ENCODE measurements around the gene ZNF484. TPM values are rescaled to one million over a fixed set of nuclear protein-coding genes. Genes with fewer than 3 reads are reported as not detected.
"Not testable (repeated sequence)": the region's sequence is repeated elsewhere in the genome, so short reads cannot be mapped to it uniquely, and the experiment has no call there.

Gene ZNF484
- total and polyA plus RNA-seq, 2 experiments from 2014 or later = 3.1 to 6.9 TPM

DNA sequence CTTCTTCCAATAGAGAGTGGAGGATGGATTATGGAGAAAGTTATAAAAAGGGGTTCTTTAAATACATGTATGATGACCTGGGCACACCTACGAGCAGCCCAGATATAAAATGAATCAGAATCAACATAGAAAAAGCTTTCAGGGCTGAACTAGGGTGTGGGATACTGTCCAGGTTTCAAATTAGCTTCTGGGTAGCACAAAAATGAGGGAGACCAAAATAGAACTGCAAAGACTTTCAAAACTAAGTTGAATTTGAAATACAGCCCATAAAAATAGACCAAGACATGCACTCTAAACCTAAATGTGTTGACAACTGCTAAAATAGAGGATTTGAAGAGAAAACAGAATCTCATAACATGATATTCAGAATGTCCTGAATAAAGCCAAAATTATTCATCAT, 17.0 kb downstream of the ZNF484 start:
- no peaks in the 10 kb centered on the region for H4K20me1 ChIP-seq (ENCODE audit: insufficient read depth)
- no peak overlapping the region for H3K9ac ChIP-seq
- no peak overlapping the region for H3K27ac ChIP-seq
- TF ChIP-seq EZH2 (IDR thresholded peaks at IDR 0.05; ENCODE audit: insufficient read depth, poor library complexity, severe bottlenecking) (no peak), EZH2phosphoT487 (IDR thresholded peaks at IDR 0.05; ENCODE audit: insufficient read depth, low read depth) (no peak)
- in situ Hi-C loops (cut with MboI) = no loop called here
- peaks cover 28% of the 10 kb centered on the region for H3K36me3 ChIP-seq (ENCODE audit: low read depth)
- no peak overlapping the region for H3K4me3 ChIP-seq
- no peaks in the 10 kb centered on the region for H3K4me1 ChIP-seq (ENCODE audit: insufficient read depth)
- no peak for DNase-seq
- H3K9me3 ChIP-seq (ENCODE audit: low read depth) = no peaks in the 10 kb centered on the region
- H2AFZ ChIP-seq = no peak overlapping the region
- no peaks in the 10 kb centered on the region for H3F3A ChIP-seq (ENCODE audit: insufficient read depth)
- peaks cover 66% of the 10 kb centered on the region for H3K79me2 ChIP-seq (ENCODE audit: insufficient read depth)
- WGBS, 2 experiments (ENCODE audit: low coverage in 1 of 2, low lambda C conversion rate in 2 of 2, missing lambda C conversion rate in 2 of 2) = 83 to 91% methylated on average over 1 of the region's 1 CpG
- H3K27me3 ChIP-seq (replicated peaks; ENCODE audit: insufficient read depth) = no peaks in the 10 kb centered on the region
- no peaks in the 10 kb centered on the region for H3K9me2 ChIP-seq (ENCODE audit: insufficient read depth)
- no peak overlapping the region for H3K4me2 ChIP-seq (ENCODE audit: unreplicated experiment)

DNA sequence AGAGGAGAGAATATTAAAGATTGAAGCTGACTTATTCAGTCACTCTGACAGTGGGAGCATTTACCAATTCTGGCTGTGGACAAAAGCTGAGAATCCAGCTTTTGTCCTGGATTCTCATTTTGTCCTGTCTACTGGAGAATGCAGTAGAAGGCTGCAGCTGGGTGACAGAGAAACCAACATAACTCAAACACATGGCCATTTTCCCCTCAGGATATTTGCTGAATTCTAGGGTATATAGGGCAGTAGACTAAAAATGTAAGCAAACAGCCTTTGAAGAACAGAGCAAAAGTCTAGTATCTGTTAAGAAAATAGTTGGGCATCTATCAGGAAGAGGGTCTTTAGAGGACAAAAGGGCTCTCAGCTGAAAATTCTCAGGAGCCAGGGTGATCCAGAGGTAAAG, 20.6 kb downstream of the ZNF484 start:
- Histone ChIP-seq H3K27ac (no peak overlapping the region), H4K20me1 (ENCODE audit: insufficient read depth) (no peaks in the 10 kb centered on the region), H3K4me1 (ENCODE audit: insufficient read depth) (no peaks in the 10 kb centered on the region), H3K27me3 (replicated peaks; ENCODE audit: insufficient read depth) (no peaks in the 10 kb centered on the region), H3K36me3 (ENCODE audit: low read depth) (peaks cover 53% of the 10 kb centered on the region), H3K4me2 (ENCODE audit: unreplicated experiment) (no peak overlapping the region), H3K79me2 (ENCODE audit: insufficient read depth) (peaks cover 31% of the 10 kb centered on the region), H3F3A (ENCODE audit: insufficient read depth) (no peaks in the 10 kb centered on the region), H3K9me2 (ENCODE audit: insufficient read depth) (no peaks in the 10 kb centered on the region), H3K9ac (no peak overlapping the region), H2AFZ (no peak overlapping the region), H3K4me3 (no peak overlapping the region), H3K9me3 (ENCODE audit: low read depth) (no peaks in the 10 kb centered on the region)
- no peak for TF ChIP-seq EZH2 (IDR thresholded peaks at IDR 0.05; ENCODE audit: insufficient read depth, poor library complexity, severe bottlenecking)
- no peak for TF ChIP-seq EZH2phosphoT487 (IDR thresholded peaks at IDR 0.05; ENCODE audit: insufficient read depth, low read depth)
- no peak for DNase-seq
- in situ Hi-C loops (cut with MboI) = no loop called here

DNA sequence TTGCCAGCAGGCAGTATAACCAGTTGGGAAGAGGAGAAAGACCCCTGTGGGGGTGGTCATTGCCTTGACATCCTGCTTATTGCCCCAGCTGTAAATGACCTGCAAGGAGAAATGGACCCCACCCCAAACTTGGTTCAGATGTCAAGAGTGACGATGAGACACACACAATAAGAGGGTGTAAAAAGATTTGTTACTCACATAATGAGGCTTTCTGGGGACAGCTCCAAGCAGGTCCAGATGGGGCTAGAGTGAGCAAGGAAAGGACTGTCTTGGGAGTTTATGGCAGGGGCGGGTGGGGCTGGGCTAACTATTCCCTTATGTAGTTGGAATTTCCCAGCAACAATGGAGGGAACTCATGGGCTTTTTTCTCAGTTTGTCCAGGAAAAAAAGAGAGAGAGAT, 24.1 kb downstream of the ZNF484 start:
- peaks cover 15% of the 10 kb centered on the region; the same call in 1 of the 2 replicates for H3K79me2 ChIP-seq (ENCODE audit: insufficient read depth)

DNA sequence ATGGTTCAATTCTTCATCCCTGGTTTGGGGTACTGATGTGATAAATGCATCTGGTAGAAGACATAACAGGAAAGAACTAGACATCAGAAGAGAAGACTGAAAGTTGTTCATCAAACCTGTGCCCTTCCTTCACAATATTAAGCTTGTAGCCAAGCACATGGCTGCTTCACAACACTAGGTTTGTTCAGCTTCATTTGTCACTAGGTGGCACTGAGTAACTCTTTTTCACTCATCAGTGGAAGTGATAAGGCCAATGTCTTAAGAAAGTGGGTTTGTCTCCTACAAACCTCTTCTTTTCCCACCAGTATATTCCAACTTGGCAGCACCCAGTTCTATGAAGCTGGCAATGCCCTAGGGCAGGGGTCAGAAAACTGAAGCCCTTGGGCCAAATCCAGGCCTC, 26.9 kb downstream of the ZNF484 start:
- no peak for TF ChIP-seq EZH2phosphoT487 (IDR thresholded peaks at IDR 0.05; ENCODE audit: insufficient read depth, low read depth)
- TF ChIP-seq EZH2 (IDR thresholded peaks at IDR 0.05; ENCODE audit: insufficient read depth, poor library complexity, severe bottlenecking) = no peak
- H3K4me1 ChIP-seq (ENCODE audit: insufficient read depth) = no peaks in the 10 kb centered on the region
- no peaks in the 10 kb centered on the region for H3F3A ChIP-seq (ENCODE audit: insufficient read depth)
- H3K9me3 ChIP-seq (ENCODE audit: low read depth) = peaks cover 14% of the 10 kb centered on the region
- H3K4me3 ChIP-seq = no peak overlapping the region
- in situ Hi-C loops (cut with MboI) = no loop called here
- H2AFZ ChIP-seq = no peak overlapping the region
- H3K9ac ChIP-seq = no peak overlapping the region
- no peak overlapping the region for H3K4me2 ChIP-seq (ENCODE audit: unreplicated experiment)
- H3K36me3 ChIP-seq (ENCODE audit: low read depth) = peaks cover 84% of the 10 kb centered on the region
- no peak overlapping the region for H3K27ac ChIP-seq
- H3K27me3 ChIP-seq (replicated peaks; ENCODE audit: insufficient read depth) = no peaks in the 10 kb centered on the region
- no peaks in the 10 kb centered on the region for H3K9me2 ChIP-seq (ENCODE audit: insufficient read depth)
- H4K20me1 ChIP-seq (ENCODE audit: insufficient read depth) = no peaks in the 10 kb centered on the region
- no peaks in the 10 kb centered on the region for H3K79me2 ChIP-seq (ENCODE audit: insufficient read depth)
- DNase-seq = no peak

More for the DNA sequence above, 24.1 kb downstream of the ZNF484 start:
- no peaks in the 10 kb centered on the region for H3K4me1 ChIP-seq (ENCODE audit: insufficient read depth)
- no peaks in the 10 kb centered on the region for H3K9me2 ChIP-seq (ENCODE audit: insufficient read depth)
- in situ Hi-C loops (cut with MboI) = no loop called here
- H3K36me3 ChIP-seq (ENCODE audit: low read depth) = peaks cover 71% of the 10 kb centered on the region
- TF ChIP-seq EZH2phosphoT487 (IDR thresholded peaks at IDR 0.05; ENCODE audit: insufficient read depth, low read depth) (no peak), EZH2 (IDR thresholded peaks at IDR 0.05; ENCODE audit: insufficient read depth, poor library complexity, severe bottlenecking) (no peak)
- H3K4me2 ChIP-seq (ENCODE audit: unreplicated experiment) = no peak overlapping the region
- no peak for DNase-seq
- WGBS, 2 experiments (ENCODE audit: low coverage in 1 of 2, low lambda C conversion rate in 2 of 2, missing lambda C conversion rate in 2 of 2) = 39 to 44% methylated on average over 2 of the region's 2 CpGs
- H3K9ac ChIP-seq = no peak overlapping the region
- H2AFZ ChIP-seq = no peak overlapping the region
- H3K9me3 ChIP-seq (ENCODE audit: low read depth) = no peaks in the 10 kb centered on the region
- H3K27me3 ChIP-seq (replicated peaks; ENCODE audit: insufficient read depth) = no peaks in the 10 kb centered on the region
- no peak overlapping the region for H3K27ac ChIP-seq
- H3K4me3 ChIP-seq = no peak overlapping the region
- no peaks in the 10 kb centered on the region for H4K20me1 ChIP-seq (ENCODE audit: insufficient read depth)
- H3F3A ChIP-seq (ENCODE audit: insufficient read depth) = no peaks in the 10 kb centered on the region

- H3F3A ChIP-seq (ENCODE audit: insufficient read depth); H3K4me2 ChIP-seq (ENCODE audit: unreplicated experiment); H3K27me3 ChIP-seq (replicated peaks; ENCODE audit: insufficient read depth); H3K27ac ChIP-seq; H2AFZ ChIP-seq; in situ Hi-C loops (cut with MboI); H3K9me2 ChIP-seq (ENCODE audit: insufficient read depth); H3K9ac ChIP-seq; H3K4me3 ChIP-seq; H3K4me1 ChIP-seq (ENCODE audit: insufficient read depth); DNase-seq; H4K20me1 ChIP-seq (ENCODE audit: insufficient read depth); H3K79me2 ChIP-seq (ENCODE audit: insufficient read depth): not testable (repeated sequence)
- peaks cover 19% of the 10 kb centered on the region for H3K9me3 ChIP-seq (ENCODE audit: low read depth)
- WGBS, 2 experiments (ENCODE audit: low coverage in 1 of 2, low lambda C conversion rate in 2 of 2, missing lambda C conversion rate in 2 of 2) = 88 to 95% methylated on average over 6 of the region's 6 CpGs
- peaks cover 91% of the 10 kb centered on the region for H3K36me3 ChIP-seq (ENCODE audit: low read depth)
These were observed 29.1 kb downstream of the ZNF484 start for GRCh38 chr9:92848740-92849139.

Measured in GM23248 (cell line).